K562 (cell line): Measurements from ENCODE around the gene SRCIN1.

ENCODE experiments used
- CTCF ChIP-seq, 3 experiments: IDR thresholded peaks in 2 of 3; conservative IDR thresholded peaks in 1 of 3; 2 replicates each; pipeline ENCODE4 v1.5.1; 2011 to 2012; ENCODE audit warnings: low read length in 3 of 3, mild to moderate bottlenecking in 3 of 3, control low read depth in 2 of 3, improper control_type of control experiment in 1 of 3, inconsistent platforms in 1 of 3, low read depth in 1 of 3, mixed read lengths in 1 of 3, moderate library complexity in 1 of 3; ENCODE audit not compliant: insufficient read depth in 2 of 3
- EP300 ChIP-seq: IDR thresholded peaks from 2 replicates; pipeline ENCODE4 v1.6.1; 2012; ENCODE audit warnings: low read length, improper control_type of control experiment
- GTF2F1 ChIP-seq: IDR thresholded peaks from 2 replicates; pipeline ENCODE4 v1.6.1; 2011; ENCODE audit warnings: low read depth, low read length, improper control_type of control experiment
- HDAC1 ChIP-seq, 2 experiments: fragments of 450-650 bp; IDR thresholded peaks; 2 replicates each; pipeline ENCODE4 v1.6.1; 2016 to 2017; ENCODE audit warnings: inconsistent platforms in 1 of 2, mild to moderate bottlenecking in 1 of 2, moderate library complexity in 1 of 2
- NR3C1 ChIP-seq: sonication (generic); formaldehyde crosslinking; IDR thresholded peaks from 2 replicates; pipeline ENCODE4 v1.8.1; 2022; ENCODE audit warnings: missing genetic modification reagents
- POLR2A ChIP-seq: fragments of 450-650 bp; conservative IDR thresholded peaks from 2 replicates; pipeline ENCODE4 v1.6.1; 2016
- RCOR1 ChIP-seq, 2 experiments: IDR thresholded peaks; 2 replicates each; pipeline ENCODE4 v1.6.1; 2012; ENCODE audit warnings: low read depth in 2 of 2, low read length in 2 of 2, borderline replicate concordance in 1 of 2, improper control_type of control experiment in 1 of 2
- RNF2 ChIP-seq: sonication (generic); IDR thresholded peaks from 2 replicates; pipeline ENCODE4 v1.6.1; 2016
- SMAD1 ChIP-seq: fragments of 150-350 bp; IDR thresholded peaks from 2 replicates; pipeline ENCODE4 v1.6.1; 2014; ENCODE audit warnings: low read length, low read depth; ENCODE audit not compliant: partially characterized antibody

GRCh38 chr17:38592487-38592886, 13.3 kb downstream of the SRCIN1 start:
- TF ChIP-seq RNF2 (no peak), SMAD1 (no peak), POLR2A (no peak), GTF2F1 (no peak), CTCF (IDR thresholded peaks at IDR 0.05 in 2 of 3, conservative IDR thresholded peaks at IDR 0.05 in 1 of 3; ENCODE audit: insufficient read depth in 2 of 3, low read depth in 1 of 3, low read length in 3 of 3) (no peak), HDAC1 (IDR thresholded peaks at IDR 0.05) (no peak), EP300 (no peak), NR3C1 (CRISPR knock-in tag) (no peak), RCOR1 (IDR thresholded peaks at IDR 0.05; ENCODE audit: borderline replicate concordance in 1 of 2, low read depth in 2 of 2, low read length in 2 of 2) (no peak)
